Endothelial cell of umbilical vein (primary cell): ENCODE results near the gene SUN3. TPM values are rescaled to one million over a fixed set of nuclear protein-coding genes. Genes with fewer than 3 reads are reported as not detected.

Source experiments
- BruUV-seq: library from RNA; stranded (reverse); fragments of 400-500 nt; replicated peaks from 2 replicates; lab custom pipeline; 2021; lab: Mats Ljungman, UMichigan
- CTCF ChIA-PET: fragments of 300-600, 350-600 bp; sonication (Branson Sonifier 250); formaldehyde crosslinking; loops from one replicate; lab custom pipeline; 2021; ENCODE audit warnings: antibody characterized with exemption, inconsistent platforms; lab: Charles Lee
- POLR2A ChIA-PET: fragments of 300-600, 350-600 bp; sonication (Branson Sonifier 250); formaldehyde crosslinking; loops from one replicate; lab custom pipeline; 2021; ENCODE audit warnings: antibody characterized with exemption, inconsistent platforms; lab: Charles Lee
- DNase-seq: peaks from one replicate; pipeline ENCODE4 v3.0.0-alpha.2; 2011; ENCODE audit warnings: low read depth, low spot score
- FAIRE-seq: peaks from 2 replicates; lab custom pipeline; 2011; peaks lifted over from hg19 to GRCh38; lab: Jason Lieb, UNC
- H2AFZ ChIP-seq: 2 replicates; pipeline ENCODE4 v1.6.0; 2012; ENCODE audit warnings: low read depth, low read length, control low read depth, inconsistent platforms
- H3K27ac ChIP-seq: 2 replicates; pipeline ENCODE4 v1.5.1; 2011; ENCODE audit warnings: low read depth, mild to moderate bottlenecking, control low read depth, low read length, moderate library complexity; ENCODE audit not compliant: insufficient read depth
- H3K27me3 ChIP-seq, 2 experiments: 2 replicates each; pipeline versions ENCODE4 v1.6.0 to v1.6.1; 2011; ENCODE audit warnings: low read length in 2 of 2, mixed read lengths in 1 of 2; ENCODE audit not compliant: control insufficient read depth in 2 of 2, insufficient read depth in 2 of 2
- H3K36me3 ChIP-seq, 2 experiments: 2 replicates in 1 of 2; 3 replicates in 1 of 2; pipeline ENCODE4 v1.5.1; 2011; ENCODE audit warnings: low read length in 2 of 2, mild to moderate bottlenecking in 1 of 2, moderate library complexity in 1 of 2; ENCODE audit not compliant: control insufficient read depth in 2 of 2, insufficient read depth in 2 of 2; ENCODE audit errors: extremely low read depth in 1 of 2
- H3K4me1 ChIP-seq: 3 replicates; pipeline ENCODE4 v1.5.1; 2011; ENCODE audit warnings: mild to moderate bottlenecking, low read length; ENCODE audit not compliant: control insufficient read depth, insufficient read depth; ENCODE audit errors: extremely low read depth
- H3K4me2 ChIP-seq: 2 replicates; pipeline ENCODE4 v1.6.1; 2011; ENCODE audit warnings: low read length, control low read depth, mixed read lengths; ENCODE audit not compliant: insufficient read depth
- H3K4me3 ChIP-seq, 3 experiments: fragments of 200-600 bp in 1 of 3; sonication (generic), shearing (Covaris generic) in 1 of 3; replicated peaks in 1 of 3; 2 replicates each; pipeline ENCODE4 v1.5.1; 2011 to 2016; ENCODE audit warnings: control low read depth in 3 of 3, low read length in 3 of 3, mild to moderate bottlenecking in 2 of 3, inconsistent platforms in 1 of 3, low read depth in 1 of 3, moderate library complexity in 1 of 3; ENCODE audit not compliant: insufficient read depth in 1 of 3
- H3K79me2 ChIP-seq: 2 replicates; pipeline ENCODE4 v1.6.0; 2012; ENCODE audit warnings: low read length, inconsistent platforms; ENCODE audit not compliant: control insufficient read depth, insufficient read depth
- H3K9ac ChIP-seq: replicated peaks from 2 replicates; pipeline ENCODE3; 2011; ENCODE audit warnings: low read length, control low read depth; ENCODE audit not compliant: insufficient read depth; ENCODE audit errors: extremely low read depth
- H3K9me1 ChIP-seq: replicated peaks from 3 replicates; pipeline ENCODE4 v1.6.0; 2011; ENCODE audit warnings: mild to moderate bottlenecking, low read length; ENCODE audit not compliant: control insufficient read depth, insufficient read depth; ENCODE audit errors: extremely low read depth
- H3K9me3 ChIP-seq: replicated peaks from 2 replicates; pipeline ENCODE4 v1.5.1; 2012; ENCODE audit warnings: low read length, inconsistent platforms; ENCODE audit not compliant: control insufficient read depth, insufficient read depth
- H4K20me1 ChIP-seq: replicated peaks from 2 replicates; pipeline ENCODE3; 2011; ENCODE audit warnings: mild to moderate bottlenecking, low read length; ENCODE audit not compliant: control insufficient read depth, insufficient read depth; ENCODE audit errors: extremely low read depth
- EZH2 ChIP-seq: IDR thresholded peaks from 2 replicates; pipeline ENCODE4 v1.6.1; 2012; ENCODE audit warnings: borderline replicate concordance, low read depth, mild to moderate bottlenecking, moderate library complexity, low read length, inconsistent platforms; ENCODE audit not compliant: severe bottlenecking
- GATA2 ChIP-seq: IDR thresholded peaks from 2 replicates; pipeline ENCODE4 v1.7.0; 2011; ENCODE audit warnings: low read depth, mild to moderate bottlenecking, moderate library complexity, mixed read lengths, low read length; ENCODE audit not compliant: insufficient read length, insufficient read depth
- JUN ChIP-seq: IDR thresholded peaks from 2 replicates; pipeline ENCODE4 v1.6.1; 2011; ENCODE audit warnings: borderline replicate concordance, low read depth; ENCODE audit not compliant: insufficient read length, insufficient read depth
- MYC ChIP-seq: IDR thresholded peaks from one replicate; pipeline ENCODE4 v1.6.1; 2011; ENCODE audit warnings: mild to moderate bottlenecking, low read depth, low read length
- POLR2A ChIP-seq: IDR thresholded peaks from 2 replicates; pipeline ENCODE4 v1.6.1; 2012; ENCODE audit warnings: low read depth, mild to moderate bottlenecking, control low read depth, low read length
- POLR2AphosphoS5 ChIP-seq: IDR thresholded peaks from 2 replicates; pipeline ENCODE4 v1.6.1; 2012; ENCODE audit warnings: low read depth, mild to moderate bottlenecking, control low read depth, low read length, moderate library complexity; ENCODE audit not compliant: insufficient read depth
- dilution Hi-C: fragments of 300-500 bp; cut with MboI; formaldehyde crosslinking; loops from one replicate; pipeline ENCODE4 v1.15.0; 2019; ENCODE audit warnings: low sequenced_read_pairs; ENCODE audit not compliant: extremely low pct_ligation_motif_present
- intact Hi-C: fragments of 100-400 bp; cut with micrococcal nuclease; formaldehyde crosslinking; loops from one replicate; pipeline ENCODE4 v1.10.0; 2022
- polyA plus RNA-seq, 4 experiments: library from polyadenylated mRNA; depleted of rRNA in 3 of 4; stranded (reverse) in 3 of 4; unstranded in 1 of 4; fragments of >200 nt; gene quantifications; 2 replicates each; pipeline versions ENCODE4 v1.2.1 to v1.2.3, GENCODE V29; 2011 to 2012; ENCODE audit warnings: missing spikeins in 1 of 4
- total RNA-seq: library from RNA; stranded (reverse); gene quantifications from 2 replicates; pipeline ENCODE4 v1.2.3, GENCODE V29; 2021

SUN3 gene
- total and polyA plus RNA-seq, 2 donors (not counting 3 experiments of a cell fraction or from before 2014, with no cell fraction given): not detected

- no peaks in the 10 kb centered on the region for H3K9me3 ChIP-seq
- H3K4me3 ChIP-seq: no peak overlapping the region
- ChIA-PET CTCF (interaction anchor here (0.6 to 5.4 kb wide), 6 partner anchors 10 to 672 kb away, joined by 3 to 51 read pairs (median 4); no protein-coding TSS in a partner anchor), POLR2A (no interaction called here)
- peaks cover 32% of the 10 kb centered on the region for H3K4me1 ChIP-seq
- no peaks in the 10 kb centered on the region for H3K27me3 ChIP-seq
- no peaks in the 10 kb centered on the region for H3K36me3 ChIP-seq
- no peak overlapping the region for H3K9ac ChIP-seq
- H3K9me1 ChIP-seq: no peaks in the 10 kb centered on the region
- H3K27ac ChIP-seq: no peak overlapping the region
- no peak overlapping the region for H3K4me2 ChIP-seq
- dilution Hi-C loops: no loop called here
- TF ChIP-seq POLR2AphosphoS5: no peak
- no peak for TF ChIP-seq JUN
- TF ChIP-seq GATA2: no peak
- TF ChIP-seq POLR2A: no peak
- no peak for TF ChIP-seq MYC
- no peak for TF ChIP-seq EZH2
- no peaks in the 10 kb centered on the region for H3K79me2 ChIP-seq
- intact Hi-C loops: no loop called here
- no peaks in the 10 kb centered on the region for H4K20me1 ChIP-seq
- no TSS peak for BruUV-seq
- H2AFZ ChIP-seq: no peak overlapping the region
- no peak for FAIRE-seq
- DNase-seq: no peak
Observed at GRCh38 chr7:47938574-47939165, 90.2 kb downstream of the SUN3 start.
